Measurements from ENCODE around the gene HPN.

HPN gene

GRCh38 chr19:35108730-35109129 lies 67.2 kb downstream of the HPN start:
- DNase-seq: no peak

DNA sequence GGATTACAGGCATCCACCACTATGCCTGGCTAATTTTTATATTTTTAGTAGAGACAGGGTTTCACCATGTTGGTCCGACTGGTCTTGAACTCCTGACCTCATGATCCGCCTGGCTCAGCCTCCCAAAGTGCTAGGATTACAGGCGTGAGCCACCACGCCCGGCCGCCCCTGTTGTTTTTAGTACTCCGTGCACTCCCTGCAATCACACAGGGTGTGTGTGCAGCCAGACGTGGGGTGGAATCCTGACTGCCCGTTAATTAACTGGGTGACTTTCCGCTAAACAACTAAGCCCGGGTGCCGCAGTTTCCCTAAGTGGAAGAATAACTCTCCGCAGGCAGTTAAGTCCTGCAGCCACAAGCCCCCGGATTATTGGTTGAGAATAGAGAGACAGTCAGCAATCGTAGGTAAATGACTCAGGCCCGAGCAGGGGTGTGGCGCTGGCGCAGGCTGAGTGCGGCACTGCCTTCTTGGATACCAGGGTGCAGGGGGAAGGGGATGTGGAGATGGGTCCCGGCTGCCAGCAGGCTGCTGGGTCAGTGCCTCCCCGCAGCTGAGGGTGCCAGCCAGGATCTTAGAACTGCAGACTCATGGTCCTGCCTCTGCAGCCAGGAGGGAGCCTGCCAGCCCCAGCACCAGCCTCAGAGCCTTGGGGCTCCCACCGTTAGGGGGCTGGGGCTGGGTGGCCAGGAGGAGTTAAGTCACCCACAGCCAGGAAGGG lies 68.0 kb downstream of the HPN start:
- no peak for DNase-seq

- DNase-seq: no peak
Measured at GRCh38 chr19:35110974-35111373, 69.5 kb downstream of the HPN start.

- DNase-seq: no peak
Measured at GRCh38 chr19:35112995-35113688, 71.6 kb downstream of the HPN start.

DNA sequence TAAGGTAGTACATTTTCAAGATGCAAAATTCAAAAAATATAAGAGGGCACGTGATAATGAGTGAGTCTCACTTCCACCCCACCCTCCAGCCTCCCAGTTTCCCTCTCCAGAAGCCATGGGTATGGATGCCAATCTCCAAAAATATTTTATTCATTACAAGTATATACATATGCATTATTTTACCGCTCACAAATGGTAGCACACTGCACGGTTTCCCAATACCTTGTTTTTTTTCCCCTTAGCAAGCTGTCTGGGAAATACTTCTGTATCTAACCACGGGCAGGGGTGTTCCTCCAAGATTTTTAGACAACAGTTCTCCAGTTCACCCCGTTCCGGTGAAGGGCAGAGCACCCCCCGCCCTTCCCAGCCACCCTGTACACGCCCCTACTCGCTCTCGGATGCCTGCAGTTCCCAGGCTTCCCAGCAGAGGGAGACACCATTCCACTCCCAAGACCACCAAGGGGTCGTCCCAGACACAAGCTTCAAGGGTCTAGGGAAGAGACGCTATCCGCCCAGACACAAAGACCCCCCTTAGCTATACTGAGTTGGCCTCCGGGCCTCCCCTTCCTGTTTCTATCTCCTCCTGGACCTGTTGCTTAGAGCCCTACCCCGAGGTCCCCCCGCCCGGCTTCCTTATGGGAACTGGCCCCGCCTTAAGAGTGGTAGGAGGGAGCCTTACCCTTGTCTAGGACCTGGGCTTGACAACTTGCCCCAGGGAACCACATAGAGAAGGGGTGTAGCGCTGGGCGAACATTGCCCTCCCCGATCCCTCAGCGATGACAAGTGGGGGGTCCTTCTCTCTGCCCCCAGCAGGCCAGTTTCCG lies 73.0 kb downstream of the HPN start:
- DNase-seq: no peak

GRCh38 chr19:35115177-35115951 lies 73.8 kb downstream of the HPN start, which contains the start of gene FXYD3:
Gene FXYD3, plus strand, starts transcription at chr19:35115823. Its CDS starts 3,554 bp downstream, at chr19:35119377.
- DNase-seq: no peak
